Measurements from ENCODE around the gene ZNF883. TPM values are rescaled to one million over a fixed set of nuclear protein-coding genes. Genes with fewer than 3 reads are reported as not detected.
"Not testable (repeated sequence)": the region's sequence is repeated elsewhere in the genome, so short reads cannot be mapped to it uniquely, and the experiment has no call there.

The ZNF883 gene
- total RNA-seq, result 1 to 10 TPM; 1.4 to 4.6 (median 2.6) TPM

DNA sequence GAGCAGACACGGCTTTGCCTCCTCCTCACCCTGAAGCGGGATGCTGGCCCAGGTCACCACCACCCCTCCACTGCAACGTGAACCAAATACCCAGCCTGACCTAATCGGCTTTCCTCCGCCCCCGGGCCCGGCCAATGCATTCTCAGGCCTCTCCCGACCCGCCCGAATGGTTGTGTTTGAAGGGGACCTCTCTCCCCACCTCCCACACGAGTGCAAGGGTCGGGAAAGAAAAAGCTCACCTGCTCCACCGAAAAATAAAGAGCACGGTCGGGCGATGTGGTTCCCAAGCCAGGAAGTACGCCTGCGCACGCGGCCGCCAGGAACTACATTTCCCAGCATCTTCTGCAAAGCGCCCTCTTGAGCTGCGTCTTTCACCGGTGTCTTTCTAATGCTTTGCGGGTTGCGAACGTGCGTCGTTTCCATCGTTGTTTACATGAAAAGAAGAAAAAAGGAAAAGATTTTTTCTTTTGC, at the start of gene ZNF883:
Gene ZNF883, minus strand, starts transcription at position 282 of the 471 bp plus-strand sequence.
- intact Hi-C loops (cut with DNase I; ENCODE audit: low total_unique reads), result no loop called here
- DNase-seq (ENCODE audit: low spot score in 2 of 2), result peak in 1 of 2 donors; percentile 61
- Histone ChIP-seq H3K4me1 (no peaks in the 10 kb centered on the region), H3K4me3 (peak within 1 kb of the TSS; percentile 11 to 69 (median 37)), H3K9me3 (peaks cover 16 to 44% of the 10 kb centered on the region in 2 donors), H3K36me3 (no peaks in the 10 kb centered on the region), H3K27ac (no peak within 1 kb of the TSS), H3K27me3 (no peaks in the 10 kb centered on the region)
- no peak for TF ChIP-seq POLR2AphosphoS5 (IDR thresholded peaks at IDR 0.05)
- TF ChIP-seq, protein P1, sequence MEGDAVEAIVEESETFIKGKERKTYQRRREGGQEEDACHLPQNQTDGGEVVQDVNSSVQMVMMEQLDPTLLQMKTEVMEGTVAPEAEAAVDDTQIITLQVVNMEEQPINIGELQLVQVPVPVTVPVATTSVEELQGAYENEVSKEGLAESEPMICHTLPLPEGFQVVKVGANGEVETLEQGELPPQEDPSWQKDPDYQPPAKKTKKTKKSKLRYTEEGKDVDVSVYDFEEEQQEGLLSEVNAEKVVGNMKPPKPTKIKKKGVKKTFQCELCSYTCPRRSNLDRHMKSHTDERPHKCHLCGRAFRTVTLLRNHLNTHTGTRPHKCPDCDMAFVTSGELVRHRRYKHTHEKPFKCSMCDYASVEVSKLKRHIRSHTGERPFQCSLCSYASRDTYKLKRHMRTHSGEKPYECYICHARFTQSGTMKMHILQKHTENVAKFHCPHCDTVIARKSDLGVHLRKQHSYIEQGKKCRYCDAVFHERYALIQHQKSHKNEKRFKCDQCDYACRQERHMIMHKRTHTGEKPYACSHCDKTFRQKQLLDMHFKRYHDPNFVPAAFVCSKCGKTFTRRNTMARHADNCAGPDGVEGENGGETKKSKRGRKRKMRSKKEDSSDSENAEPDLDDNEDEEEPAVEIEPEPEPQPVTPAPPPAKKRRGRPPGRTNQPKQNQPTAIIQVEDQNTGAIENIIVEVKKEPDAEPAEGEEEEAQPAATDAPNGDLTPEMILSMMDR (IDR thresholded peaks at IDR 0.05), result no peak
- TF ChIP-seq POLR2A (IDR thresholded peaks at IDR 0.05), result no peak

DNA sequence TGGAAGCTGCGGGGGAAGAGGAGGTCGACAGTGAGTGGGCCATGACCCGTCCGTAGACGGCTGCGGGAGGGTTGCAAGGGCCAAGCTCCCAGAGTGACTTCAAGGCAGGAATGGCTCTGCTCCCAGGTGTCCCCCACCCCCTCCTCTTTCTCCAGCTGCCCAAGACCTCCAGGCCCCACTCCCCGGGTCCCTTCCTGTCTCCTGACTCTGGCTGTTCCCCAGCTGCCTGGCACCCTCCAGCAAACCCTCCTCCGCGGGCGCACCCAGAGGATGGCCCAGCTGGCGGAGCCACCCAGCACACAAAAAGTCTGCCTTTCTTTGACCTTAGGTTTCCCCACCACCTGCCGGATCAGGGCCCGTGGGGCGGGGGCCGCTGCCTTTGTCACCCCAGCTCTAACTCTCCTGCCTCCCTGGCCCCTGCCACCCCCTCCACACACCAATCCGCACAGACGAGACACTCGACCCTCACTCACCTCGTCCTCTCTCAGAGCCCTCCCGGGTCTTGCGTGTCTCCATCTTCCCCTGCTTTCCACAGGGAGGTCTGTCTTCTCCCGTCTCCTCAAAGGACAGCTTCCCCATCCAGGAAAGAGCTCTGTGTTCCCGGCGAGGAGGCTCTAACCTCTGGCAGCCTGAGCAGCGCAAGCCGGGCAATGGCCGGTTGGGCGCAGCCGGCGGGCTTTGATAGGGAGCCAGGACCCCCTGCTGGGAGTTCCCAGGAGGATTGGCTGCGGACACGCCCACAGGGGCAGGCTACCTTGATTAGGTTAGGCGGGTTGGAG, 49.3 kb upstream of the ZNF883 start:
- Histone ChIP-seq H3K9me3 (peaks cover 30 to 33% of the 10 kb centered on the region in 2 donors), H3K4me3 (peak overlapping the region in 1 of 3 donors; percentile 7), H3K27me3 (peaks cover 3 to 24% of the 10 kb centered on the region in 2 donors)
- H3K27ac ChIP-seq; intact Hi-C loops (cut with DNase I; ENCODE audit: low total_unique reads); H3K4me1 ChIP-seq; H3K36me3 ChIP-seq: not testable (repeated sequence)
- DNase-seq (ENCODE audit: low spot score in 2 of 2), result peak in 1 of 2 donors; percentile 78

DNA sequence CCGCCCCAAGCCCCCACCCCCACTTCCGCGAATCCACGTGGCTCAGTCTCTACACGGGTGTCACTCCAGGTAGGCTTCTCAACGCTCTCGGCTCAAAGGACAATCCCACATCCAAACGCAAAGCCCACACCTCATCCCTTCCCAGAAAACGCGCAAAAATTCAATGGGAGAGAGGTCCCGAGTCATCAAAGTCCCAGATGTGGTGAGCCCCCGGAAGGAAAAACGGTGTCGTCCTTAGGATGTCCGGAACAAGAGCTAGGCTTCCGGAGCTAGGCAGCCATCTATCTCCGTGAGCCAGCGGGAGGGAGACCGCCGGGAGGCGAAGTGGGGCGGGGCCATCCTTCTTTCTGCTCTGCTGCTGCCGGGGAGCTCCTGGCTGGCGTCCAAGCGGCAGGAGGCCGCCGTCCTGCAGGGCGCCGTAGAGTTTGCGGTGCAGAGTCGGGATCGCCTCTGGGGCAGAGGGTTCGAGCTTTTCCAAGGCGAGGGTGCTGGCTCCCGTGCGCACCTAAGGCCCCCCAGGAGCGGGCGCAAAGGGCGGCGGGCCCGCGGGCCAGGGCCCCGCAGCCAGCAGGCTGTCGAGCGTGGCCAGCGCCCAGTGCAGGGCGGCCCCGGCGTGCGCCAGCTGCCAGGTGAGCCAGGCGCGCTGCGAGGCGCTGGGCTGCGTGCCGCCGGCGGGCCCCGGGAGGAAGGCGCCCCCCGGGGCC, 47.7 kb upstream of the ZNF883 start:
- peak in 1 of 2 donors; percentile 51 for DNase-seq (ENCODE audit: low spot score in 2 of 2)
- peaks cover 34 to 43% of the 10 kb centered on the region in 2 donors for H3K9me3 ChIP-seq
- H3K4me1 ChIP-seq; H3K27ac ChIP-seq; intact Hi-C loops (cut with DNase I; ENCODE audit: low total_unique reads); H3K36me3 ChIP-seq: not testable (repeated sequence)
- peak overlapping the region in 1 of 3 donors; percentile 54 for H3K4me3 ChIP-seq
- peaks cover 3 to 24% of the 10 kb centered on the region in 2 donors for H3K27me3 ChIP-seq

DNA sequence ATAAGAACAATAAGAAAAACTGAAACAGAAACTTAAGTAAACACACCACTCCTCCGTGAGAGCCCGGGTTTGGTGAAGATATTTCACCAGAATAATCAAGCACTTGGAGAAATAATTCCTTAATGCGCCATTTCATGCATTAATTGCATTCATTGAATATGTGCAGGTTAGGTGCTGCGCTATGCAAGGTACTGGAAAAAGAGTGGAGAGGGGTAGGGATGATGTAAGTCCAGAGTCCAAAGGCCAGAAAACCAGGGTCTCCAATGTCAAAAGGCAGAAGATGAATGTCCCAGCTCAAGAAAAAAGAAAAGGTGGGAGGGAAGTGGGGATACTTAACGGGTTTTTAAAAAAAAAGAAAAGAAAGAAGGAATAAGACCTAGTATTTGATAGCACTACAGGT, 45.2 kb upstream of the ZNF883 start:
- no peak for DNase-seq (ENCODE audit: low spot score in 2 of 2)
- Histone ChIP-seq H3K9me3 (peaks cover 51 to 62% of the 10 kb centered on the region in 2 donors), H3K4me3 (peak overlapping the region; percentile 69 to 89 (median 80)), H3K27ac (peak overlapping the region in 1 of 2 donors; percentile 55), H3K27me3 (peaks cover 3 to 20% of the 10 kb centered on the region in 2 donors), H3K36me3 (no peaks in the 10 kb centered on the region), H3K4me1 (no peaks in the 10 kb centered on the region)
- intact Hi-C loops (cut with DNase I; ENCODE audit: low total_unique reads), result no loop called here
- no peak for TF ChIP-seq POLR2A (IDR thresholded peaks at IDR 0.05)
- TF ChIP-seq POLR2AphosphoS5 (IDR thresholded peaks at IDR 0.05), result no peak
- TF ChIP-seq, protein P1 (IDR thresholded peaks at IDR 0.05), result no peak

DNA sequence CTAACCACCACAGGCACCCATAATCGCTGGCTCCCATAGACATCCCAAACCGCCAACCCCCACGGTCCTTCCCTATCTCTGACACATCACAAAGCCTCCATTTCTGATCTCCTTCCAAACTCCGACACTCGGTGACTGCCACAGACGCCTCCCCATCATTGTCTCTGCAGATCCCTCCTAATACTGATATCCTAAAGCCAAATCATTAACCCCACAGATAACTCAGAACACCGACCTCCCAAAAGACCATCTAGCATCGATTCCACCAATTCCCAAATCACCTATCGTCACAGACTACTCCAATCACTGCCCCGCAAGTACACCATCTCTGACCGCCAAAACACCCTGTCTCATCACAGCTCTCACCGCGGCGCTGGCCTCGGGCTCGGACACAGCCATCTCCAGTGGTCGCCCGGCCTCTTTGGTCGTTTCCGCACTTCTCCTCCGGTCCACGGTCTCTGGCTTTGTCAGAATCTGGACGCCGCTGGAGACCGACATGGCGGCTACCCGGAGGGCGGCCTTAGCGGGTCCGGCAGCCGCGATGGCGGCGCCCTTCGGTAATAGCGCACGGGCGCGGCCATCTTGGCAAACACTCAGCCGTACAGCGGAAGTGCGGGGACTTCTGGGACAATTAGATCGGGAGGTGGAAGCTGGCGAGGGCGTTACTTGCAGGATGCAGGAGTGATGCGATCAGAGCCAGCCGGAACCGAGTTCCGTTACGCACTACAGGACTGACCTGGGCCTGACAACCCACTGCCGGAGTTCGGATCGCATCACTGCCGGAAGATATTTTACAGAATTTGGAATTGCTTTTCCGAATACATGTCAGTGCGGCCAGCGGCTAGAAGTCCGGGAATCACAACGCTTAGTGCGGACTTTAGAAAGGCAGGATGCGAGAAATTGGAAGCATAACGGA, 44.5 kb upstream of the ZNF883 start, which contains the start of gene ZFP37:
Gene ZFP37, minus strand, starts transcription at position 534 of the 916 bp plus-strand sequence. Its CDS starts 36 bp downstream, at position 498.
- Histone ChIP-seq H3K36me3 (no peaks in the 10 kb centered on the region), H3K9me3 (peaks cover 54 to 66% of the 10 kb centered on the region in 2 donors), H3K4me1 (no peaks in the 10 kb centered on the region), H3K4me3 (peak within 1 kb of the TSS; percentile 69 to 89 (median 80)), H3K27ac (peak within 1 kb of the TSS; percentile 74 to 88), H3K27me3 (peaks cover 3 to 18% of the 10 kb centered on the region in 2 donors)
- DNase-seq (ENCODE audit: low spot score in 2 of 2), result peak; percentile 88 to 89
- TF ChIP-seq, protein P1 (IDR thresholded peaks at IDR 0.05), result no peak
- TF ChIP-seq POLR2A (IDR thresholded peaks at IDR 0.05), result peak; percentile 10
- peak; percentile 49 to 64 (median 61) for TF ChIP-seq POLR2AphosphoS5 (IDR thresholded peaks at IDR 0.05)
- intact Hi-C loops (cut with DNase I; ENCODE audit: low total_unique reads), result no loop called here

Data from breast epithelium (tissue), 4 donors.